Stimulated activated CD4-positive, alpha-beta T cell treated with anti-CD3 and anti-CD28 coated beads, Interleukin-1b, Interleukin-23, amount 100 ng/mL, for 24 hours (primary cell): ENCODE results near the gene ARL6IP4.

Experiments used
- DNase-seq, 4 experiments: peaks; one replicate each; pipeline ENCODE4 v3.0.0-alpha.2; 2020; ENCODE audit warnings: low read depth in 4 of 4, low spot score in 1 of 4

ARL6IP4 gene

DNA sequence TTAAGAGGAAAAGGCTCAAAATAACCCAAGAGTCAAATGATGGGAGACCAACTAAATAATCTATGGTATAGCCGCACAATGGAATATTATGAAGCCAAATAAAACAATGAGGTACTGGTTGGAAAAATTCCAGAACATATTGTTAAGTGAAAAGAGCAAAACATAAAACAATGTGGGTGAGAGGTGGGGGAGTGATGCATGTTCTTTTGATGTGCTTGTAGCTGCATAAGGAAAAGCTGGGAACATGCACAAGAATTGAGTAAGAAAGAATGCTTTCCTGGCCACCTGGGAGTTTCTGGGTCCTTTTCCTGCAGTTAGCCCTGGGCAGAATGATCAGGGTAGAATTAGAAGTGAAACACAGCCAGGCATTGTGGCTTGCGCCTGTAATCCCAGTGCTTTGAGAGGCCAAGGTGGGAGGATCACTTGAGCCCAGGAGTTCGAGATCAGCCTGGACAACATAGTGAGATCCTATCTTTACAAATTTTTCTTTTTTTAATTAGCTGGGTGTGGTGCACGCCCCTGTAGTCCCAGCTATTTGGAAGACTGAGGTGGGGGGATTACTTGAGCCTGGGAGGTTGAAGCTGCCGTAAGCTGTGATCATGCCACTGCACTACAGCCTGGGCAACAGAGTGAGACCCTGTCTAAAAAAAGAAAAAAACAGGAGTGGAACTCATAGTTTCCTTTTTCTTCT lies 22.1 kb upstream of the ARL6IP4 start:
- no peak for DNase-seq

- DNase-seq = no peak
Observed at GRCh38 chr12:122959566-122960192, 20.8 kb upstream of the ARL6IP4 start.

GRCh38 chr12:122960193-122960569 lies 20.3 kb upstream of the ARL6IP4 start:
- DNase-seq = no peak

DNA sequence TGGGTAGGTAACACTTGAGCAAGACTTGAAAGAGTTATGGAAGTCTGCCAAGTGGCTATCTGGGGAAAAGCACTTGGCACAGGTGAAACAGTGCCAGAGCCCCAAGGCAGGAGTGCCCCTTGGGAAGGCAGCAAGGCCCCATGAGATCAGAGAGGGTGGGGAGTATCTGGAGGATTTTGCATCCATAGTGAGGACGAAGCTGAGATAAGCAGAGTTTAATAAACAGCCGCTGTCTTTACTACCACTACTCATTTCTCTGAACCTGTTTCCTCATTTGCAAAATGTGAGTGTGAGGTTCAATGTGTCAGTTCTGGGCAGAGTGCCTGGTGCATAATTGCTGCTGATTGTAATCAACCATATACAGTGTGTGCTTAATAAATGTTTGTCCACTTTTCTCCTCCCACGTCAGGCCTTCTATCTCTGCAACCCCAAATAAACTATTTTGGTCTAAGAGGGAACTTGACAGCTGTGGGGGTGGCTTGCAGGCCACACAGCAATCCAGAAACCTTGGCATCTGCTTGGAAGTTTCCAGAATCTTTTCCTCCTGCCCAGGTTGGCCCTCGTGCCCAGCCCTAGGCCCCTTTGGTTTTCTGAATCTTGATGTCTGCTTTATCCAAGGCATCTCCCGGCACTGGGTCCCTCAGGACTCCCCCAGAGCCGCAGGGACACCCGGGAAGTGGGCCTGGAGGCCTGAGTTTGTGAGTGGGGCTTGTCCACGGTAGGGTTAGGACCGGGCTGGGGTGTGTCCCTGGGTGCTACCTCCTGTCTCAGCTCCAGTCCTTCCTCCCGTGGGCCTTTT lies 18.8 kb upstream of the ARL6IP4 start:
- no peak for DNase-seq

DNA sequence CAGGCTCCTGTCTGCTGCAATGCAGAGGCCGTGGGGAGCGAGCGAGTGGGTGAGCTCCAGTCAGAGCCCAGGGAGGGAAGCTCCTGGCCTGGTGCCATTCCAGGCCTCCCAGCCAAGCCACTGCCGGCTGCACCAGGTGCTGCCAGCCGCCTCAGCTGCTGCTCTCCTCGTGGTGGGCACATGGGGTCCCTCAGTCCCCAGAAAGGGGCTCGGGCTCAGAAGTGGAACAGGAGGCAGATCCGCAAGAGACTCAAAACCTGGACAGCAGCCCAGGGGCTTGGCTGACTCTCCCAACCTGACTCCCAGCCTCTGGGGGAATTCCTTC lies 16.6 kb upstream of the ARL6IP4 start:
- no peak for DNase-seq

DNA sequence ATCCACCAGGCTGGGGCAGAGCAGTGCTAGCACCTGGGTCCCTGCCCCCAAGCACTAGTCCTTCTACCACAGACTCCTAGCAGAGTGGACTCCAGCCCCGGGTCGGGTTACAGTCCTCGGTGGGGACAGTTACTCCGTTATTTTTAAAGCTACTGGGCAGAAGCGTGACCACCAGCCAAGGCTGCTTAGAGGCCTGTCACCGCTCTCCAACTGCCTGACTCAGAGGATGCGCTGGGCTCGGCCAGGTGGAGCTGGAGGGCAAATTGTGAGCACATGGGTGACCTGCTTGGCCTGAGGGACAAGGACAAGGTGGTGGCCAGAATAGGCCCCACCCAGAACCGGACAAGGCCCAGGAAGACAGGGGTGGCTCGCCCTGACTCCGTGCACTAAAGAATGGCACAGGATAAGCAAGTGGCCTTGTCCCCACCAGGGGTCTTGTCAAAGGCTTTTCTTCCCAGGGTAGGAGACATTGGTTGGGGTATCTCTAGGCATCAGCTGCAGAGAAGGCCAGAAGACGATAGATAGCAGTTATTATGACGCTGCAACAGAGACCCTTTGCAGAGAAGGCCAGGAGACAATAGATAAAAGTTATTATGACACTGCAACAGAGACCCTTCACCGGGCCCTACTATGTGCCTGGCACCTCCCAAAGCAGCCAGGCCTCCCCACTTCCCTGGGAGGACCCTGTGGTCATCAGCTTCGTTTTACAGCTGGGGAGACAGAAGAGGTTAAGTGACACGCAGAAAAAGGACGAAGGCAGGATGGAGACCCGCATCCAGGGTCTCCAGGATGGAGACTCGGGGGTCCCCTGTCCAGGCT lies 15.8 kb upstream of the ARL6IP4 start:
- no peak for DNase-seq

- DNase-seq = no peak
Observed at GRCh38 chr12:122965321-122965751, 15.1 kb upstream of the ARL6IP4 start.

DNA sequence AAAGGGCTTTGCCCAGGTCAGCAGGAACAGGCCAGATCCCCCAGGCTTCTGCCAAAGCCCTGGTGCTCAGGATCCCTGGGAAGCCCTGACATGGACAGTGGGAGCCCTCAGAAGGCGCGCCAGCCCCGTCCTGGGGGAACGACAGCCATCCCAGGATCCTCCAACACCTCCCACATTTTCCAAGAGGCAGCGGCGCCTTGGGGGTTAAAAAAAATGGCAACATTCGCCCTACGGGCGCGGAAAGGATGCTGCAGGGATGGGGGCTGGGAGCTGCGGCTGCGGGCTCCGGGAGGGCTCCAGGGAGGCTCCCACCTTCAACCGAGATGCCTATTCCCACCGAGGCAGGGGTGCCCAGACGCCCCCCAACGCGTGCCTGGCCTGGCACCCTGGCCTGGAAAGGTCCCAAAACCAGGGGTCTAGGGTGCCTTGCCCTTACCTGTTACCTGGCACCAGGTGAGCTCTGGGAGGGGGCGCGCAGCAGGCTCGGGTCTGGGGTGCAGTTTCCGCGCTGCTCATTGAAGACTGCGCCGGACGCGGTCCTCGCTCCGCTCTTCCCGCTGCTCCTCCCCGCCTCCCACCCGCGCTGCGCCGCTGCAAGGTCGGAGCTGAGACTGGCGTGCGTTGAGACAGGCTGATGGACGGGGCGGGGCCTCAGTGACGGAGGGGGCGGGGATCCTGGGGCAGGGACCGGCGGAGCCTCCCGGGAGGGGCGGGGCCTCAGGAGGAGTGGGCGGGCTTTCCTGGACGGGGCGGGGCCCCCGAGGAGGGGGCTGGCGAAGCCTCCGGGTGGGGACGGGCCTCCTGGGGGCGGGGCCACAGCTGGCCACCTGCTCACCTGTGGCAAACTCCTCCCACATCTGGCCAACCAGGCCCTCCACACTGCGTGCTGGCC lies 14.4 kb upstream of the ARL6IP4 start, which contains the start of gene ABCB9:
TSS of gene ABCB9 (minus strand) at position 613 of the 892 bp plus-strand sequence. CDS start 6,228 bp downstream, outside the sequence.
- peak; percentile 90 to 98 (median 94) for DNase-seq

DNA sequence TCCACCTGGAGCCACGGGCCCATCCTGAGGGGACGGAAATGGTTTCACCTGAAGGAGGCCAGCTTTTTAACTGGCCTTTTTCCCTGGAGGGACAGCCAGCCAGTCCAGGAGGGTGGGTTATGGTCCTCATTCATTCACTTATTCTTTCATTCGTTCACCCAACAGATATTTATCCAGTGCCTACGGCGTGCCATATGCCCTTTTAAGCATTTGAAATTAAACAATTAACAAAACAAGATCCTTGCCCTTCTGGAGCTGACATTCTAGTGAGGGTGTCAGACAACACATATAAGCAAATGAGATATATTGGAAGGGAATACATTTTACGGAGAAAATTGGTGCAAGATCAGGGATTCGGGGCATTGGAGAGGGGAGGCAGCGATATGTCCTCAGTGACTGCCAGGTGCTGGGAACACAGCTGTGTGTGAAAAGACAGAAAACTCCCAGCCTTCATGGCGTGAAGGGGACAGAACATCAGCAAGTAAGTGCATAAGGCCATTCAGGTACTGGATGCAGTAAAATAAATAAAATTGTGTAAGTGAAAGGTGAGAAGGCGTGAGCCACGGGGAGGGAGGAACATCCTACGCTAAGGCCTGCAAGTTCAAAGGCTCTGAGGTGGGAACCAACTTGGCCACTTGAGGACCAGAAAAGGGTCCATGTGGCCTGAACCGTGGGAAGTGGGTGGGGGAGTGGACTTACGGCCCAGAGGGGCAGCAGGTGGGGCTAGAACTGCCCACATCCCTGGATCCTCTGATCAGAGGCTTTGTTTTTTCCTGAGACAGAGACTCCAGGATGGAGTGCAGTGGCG lies 13.5 kb upstream of the ARL6IP4 start:
- DNase-seq = no peak

DNA sequence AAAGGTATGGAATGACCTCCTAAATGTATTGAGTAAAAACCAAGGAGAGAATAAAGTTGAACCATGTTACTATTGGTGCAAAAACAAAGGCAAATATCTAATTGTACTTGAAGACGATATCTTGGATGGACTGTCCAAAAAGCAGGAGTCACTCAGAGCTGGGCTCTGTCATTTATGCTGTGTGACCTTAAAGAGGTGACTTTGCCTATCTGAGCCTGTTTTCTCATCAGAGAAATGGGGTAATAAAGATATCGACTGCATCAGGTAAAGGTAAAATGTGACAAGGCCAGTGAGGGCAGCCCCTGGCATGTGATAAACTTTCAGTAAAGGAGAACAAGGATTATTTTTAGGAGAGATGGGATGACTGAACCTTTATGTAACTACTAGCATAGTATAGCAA lies 12.4 kb upstream of the ARL6IP4 start:
- DNase-seq = no peak

DNA sequence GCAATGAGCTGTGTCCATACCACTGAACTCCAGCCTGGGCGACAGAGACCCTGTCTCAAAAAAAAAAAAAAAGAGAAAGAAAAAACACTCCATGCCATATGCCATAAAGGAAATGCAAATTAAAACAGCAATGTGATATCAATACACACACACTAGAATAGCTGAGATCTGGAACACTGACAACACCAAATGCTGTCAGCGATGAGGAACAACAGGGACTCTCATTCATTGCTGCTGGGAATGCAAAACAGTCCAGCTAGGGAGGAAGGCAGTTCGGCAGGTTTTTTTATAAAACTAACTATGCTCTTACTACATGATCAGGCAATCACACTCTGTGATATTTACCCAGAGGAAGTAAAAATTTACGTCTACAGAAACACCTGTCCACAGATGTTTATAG lies 10.8 kb upstream of the ARL6IP4 start:
- no peak for DNase-seq

GRCh38 chr12:122974274-122974891 lies 6.1 kb upstream of the ARL6IP4 start:
- DNase-seq = peak; percentile 96 to 99 (median 98)

GRCh38 chr12:122974892-122975789 lies 5.3 kb upstream of the ARL6IP4 start, which contains the start of gene OGFOD2:
Gene OGFOD2 (plus strand): TSS chr12:122975244. CDS start chr12:122975252, 8 bp downstream.
- peak; percentile 72 to 90 (median 83) for DNase-seq

DNA sequence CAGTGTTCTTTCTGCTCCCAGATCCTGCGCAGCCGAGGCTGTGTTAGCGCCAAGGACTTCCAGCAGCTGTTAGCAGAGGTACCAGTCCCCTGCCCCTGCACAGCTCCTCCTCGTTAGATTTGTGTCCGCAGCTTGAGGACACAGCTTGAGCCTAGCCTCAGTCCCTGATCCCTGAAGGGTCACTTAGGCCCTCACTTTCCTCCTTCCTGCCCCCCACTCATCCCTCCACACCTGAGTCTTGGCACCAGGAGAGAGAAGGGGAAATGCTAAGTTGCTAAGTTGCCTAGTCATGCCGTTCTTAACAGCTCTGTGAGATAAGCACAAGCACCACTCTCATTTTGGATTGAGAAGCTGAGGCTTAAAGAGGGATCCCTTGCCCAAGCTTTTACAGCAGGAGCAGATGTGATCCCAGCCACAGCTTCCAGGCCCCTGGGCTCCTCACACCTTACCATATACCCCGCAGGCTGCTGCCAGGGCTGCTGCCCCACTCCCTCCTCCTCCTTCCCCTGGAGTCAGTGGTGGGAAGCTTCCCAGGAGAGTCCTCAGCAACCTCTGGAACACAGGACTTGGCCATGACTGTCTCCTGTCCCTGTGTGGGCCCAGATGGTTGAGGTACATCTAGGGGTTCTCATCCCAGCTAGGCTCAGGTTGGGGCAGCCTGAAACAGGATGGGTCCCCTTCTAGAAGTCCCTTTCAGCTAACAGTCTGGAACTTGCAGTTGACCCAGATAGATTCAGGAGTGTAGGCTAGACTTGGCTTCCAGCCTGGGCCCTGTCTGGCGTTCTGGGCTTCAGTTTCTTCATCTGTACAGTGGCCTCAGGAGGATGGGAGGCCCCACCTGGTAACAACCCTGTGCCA lies 4.5 kb upstream of the ARL6IP4 start:
- no peak for DNase-seq

DNA sequence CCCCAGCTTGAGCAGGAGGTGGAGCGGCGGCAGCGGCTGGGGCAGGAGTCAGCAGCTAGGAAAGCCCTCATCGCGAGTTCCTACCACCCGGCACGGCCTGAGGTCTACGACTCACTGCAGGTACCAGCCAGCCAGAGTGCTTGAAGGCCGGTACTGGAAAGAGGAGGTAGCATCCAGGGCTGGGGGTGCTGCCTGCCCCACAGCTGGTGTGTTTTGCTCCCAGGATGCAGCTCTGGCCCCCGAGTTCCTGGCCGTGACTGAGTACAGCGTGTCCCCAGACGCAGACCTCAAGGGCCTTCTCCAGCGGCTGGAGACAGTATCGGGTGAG lies 3.9 kb upstream of the ARL6IP4 start:
- DNase-seq = no peak

- no peak for DNase-seq
Observed at GRCh38 chr12:122977153-122977552, 3.3 kb upstream of the ARL6IP4 start.
